Lung (tissue), 12 donors: ENCODE measurements around the gene OR6B3. TPM values are rescaled to one million over a fixed set of nuclear protein-coding genes. Genes with fewer than 3 reads are reported as not detected.

ENCODE experiments used
- ATAC-seq: fragments of 200-7000 bp; cut with Tn5 transposase; one replicate; pipeline ENCODE4 v1.9.1; 2020; ENCODE audit warnings: moderate number of reproducible peaks; ENCODE audit not compliant: insufficient read depth, low FRiP score
- DNase-seq, 3 donors: peaks; one replicate each; pipeline ENCODE4 v3.0.0-alpha.2; 2013 to 2017
- H3K27ac ChIP-seq, 2 donors: one replicate each; pipeline ENCODE4 v1.5.1; 2013; ENCODE audit warnings: mild to moderate bottlenecking in 2 of 2, moderate library complexity in 2 of 2, control low read depth in 1 of 2, inconsistent platforms in 1 of 2, low read depth in 1 of 2, low read length in 1 of 2
- H3K27me3 ChIP-seq, 3 donors: one replicate each; pipeline ENCODE4 v1.5.1; 2013; ENCODE audit warnings: low read length in 2 of 3; ENCODE audit not compliant: control insufficient read depth in 3 of 3, insufficient read depth in 3 of 3
- H3K36me3 ChIP-seq, 4 donors: one replicate each; pipeline ENCODE4 v1.5.1; 2013; ENCODE audit warnings: low read length in 4 of 4, mild to moderate bottlenecking in 1 of 4, moderate library complexity in 1 of 4; ENCODE audit not compliant: control insufficient read depth in 4 of 4, insufficient read depth in 4 of 4
- H3K4me1 ChIP-seq, 5 donors: one replicate each; pipeline ENCODE4 v1.5.1; 2013; ENCODE audit warnings: low read length in 5 of 5, mild to moderate bottlenecking in 2 of 5, moderate library complexity in 1 of 5; ENCODE audit not compliant: control insufficient read depth in 5 of 5, insufficient read depth in 5 of 5
- H3K4me3 ChIP-seq: one replicate; pipeline ENCODE4 v1.5.1; 2013; ENCODE audit warnings: mild to moderate bottlenecking, control low read depth, moderate library complexity
- H3K9ac ChIP-seq, 2 donors: one replicate each; pipeline ENCODE4 v1.5.1; 2013; ENCODE audit warnings: low read length in 2 of 2, control low read depth in 1 of 2; ENCODE audit not compliant: insufficient read depth in 1 of 2
- H3K9me3 ChIP-seq, 4 donors: one replicate each; pipeline ENCODE4 v1.5.1; 2013; ENCODE audit warnings: low read length in 3 of 4, mild to moderate bottlenecking in 1 of 4, moderate library complexity in 1 of 4; ENCODE audit not compliant: control insufficient read depth in 4 of 4, insufficient read depth in 3 of 4
- WGBS, 2 donors: extraction: QIAGEN DNeasy Blood & Tissue Kit; methylation state at CpG; one replicate each; pipeline ENCODE4 v1.1.7; 2013; 5-methylcytosine and 5-hydroxymethylcytosine counted together
- polyA plus RNA-seq, 2 donors: library from polyadenylated mRNA; stranded (reverse); fragments of 200-250 nt; gene quantifications; one replicate each; pipeline ENCODE4 v1.2.1, GENCODE V29; 2013
- total RNA-seq, 2 donors: library from RNA; depleted of rRNA in 1 of 2; stranded (reverse); fragments of >200 nt in 1 of 2; gene quantifications; one replicate each; pipeline ENCODE4 v1.2.1, GENCODE V29; 2014 to 2021
- TF ChIP-seq, protein P1 (sequence below): IDR thresholded peaks from 2 replicates; pipeline ENCODE4 v1.5.1; 2012; ENCODE audit warnings: mild to moderate bottlenecking; ENCODE audit errors: control extremely low read depth, extremely low read depth
- donor health status: control.
- donor health status: control.
- donor health status: Bipolar disorder and iron deficiency.
- donor health status: healthy.
- donor health status: DM: yes; HTN: yes; CAD: no.

The OR6B3 gene
- total and polyA plus RNA-seq, 4 donors: not detected

DNA sequence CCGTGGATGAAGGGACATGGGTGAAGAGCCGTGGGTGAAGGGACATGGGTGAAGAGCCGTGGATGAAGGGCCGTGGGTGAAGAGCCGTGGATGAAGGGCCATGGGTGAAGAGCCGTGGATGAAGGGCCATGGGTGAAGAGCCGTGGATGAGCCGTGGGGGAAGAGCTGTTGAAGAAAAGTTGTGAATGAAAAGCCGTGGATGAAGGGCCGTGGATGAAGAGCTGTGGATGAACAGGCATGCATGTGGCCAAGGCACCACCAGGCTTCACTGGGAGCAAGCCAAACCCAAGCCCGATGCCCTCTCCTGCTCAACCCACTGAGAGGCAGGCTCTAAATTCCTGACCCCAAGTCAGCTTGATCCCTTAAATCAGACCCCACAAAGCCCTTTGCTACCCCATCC is 10.6 kb downstream of the OR6B3 start:
- Histone ChIP-seq H3K27ac (no peak overlapping the region), H3K9me3 (no peaks in the 10 kb centered on the region), H3K4me3 (no peak overlapping the region), H3K9ac (no peak overlapping the region), H3K36me3 (no peaks in the 10 kb centered on the region), H3K4me1 (no peaks in the 10 kb centered on the region), H3K27me3 (peaks cover 3 to 17% (median 4%) of the 10 kb centered on the region in 3 donors)
- DNase-seq (no peak), ATAC-seq (no peak)
- WGBS, 2 donors: 82 to 83% methylated on average over 11 of the region's 11 CpGs
- TF ChIP-seq, protein P1, sequence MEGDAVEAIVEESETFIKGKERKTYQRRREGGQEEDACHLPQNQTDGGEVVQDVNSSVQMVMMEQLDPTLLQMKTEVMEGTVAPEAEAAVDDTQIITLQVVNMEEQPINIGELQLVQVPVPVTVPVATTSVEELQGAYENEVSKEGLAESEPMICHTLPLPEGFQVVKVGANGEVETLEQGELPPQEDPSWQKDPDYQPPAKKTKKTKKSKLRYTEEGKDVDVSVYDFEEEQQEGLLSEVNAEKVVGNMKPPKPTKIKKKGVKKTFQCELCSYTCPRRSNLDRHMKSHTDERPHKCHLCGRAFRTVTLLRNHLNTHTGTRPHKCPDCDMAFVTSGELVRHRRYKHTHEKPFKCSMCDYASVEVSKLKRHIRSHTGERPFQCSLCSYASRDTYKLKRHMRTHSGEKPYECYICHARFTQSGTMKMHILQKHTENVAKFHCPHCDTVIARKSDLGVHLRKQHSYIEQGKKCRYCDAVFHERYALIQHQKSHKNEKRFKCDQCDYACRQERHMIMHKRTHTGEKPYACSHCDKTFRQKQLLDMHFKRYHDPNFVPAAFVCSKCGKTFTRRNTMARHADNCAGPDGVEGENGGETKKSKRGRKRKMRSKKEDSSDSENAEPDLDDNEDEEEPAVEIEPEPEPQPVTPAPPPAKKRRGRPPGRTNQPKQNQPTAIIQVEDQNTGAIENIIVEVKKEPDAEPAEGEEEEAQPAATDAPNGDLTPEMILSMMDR: no peak

DNA sequence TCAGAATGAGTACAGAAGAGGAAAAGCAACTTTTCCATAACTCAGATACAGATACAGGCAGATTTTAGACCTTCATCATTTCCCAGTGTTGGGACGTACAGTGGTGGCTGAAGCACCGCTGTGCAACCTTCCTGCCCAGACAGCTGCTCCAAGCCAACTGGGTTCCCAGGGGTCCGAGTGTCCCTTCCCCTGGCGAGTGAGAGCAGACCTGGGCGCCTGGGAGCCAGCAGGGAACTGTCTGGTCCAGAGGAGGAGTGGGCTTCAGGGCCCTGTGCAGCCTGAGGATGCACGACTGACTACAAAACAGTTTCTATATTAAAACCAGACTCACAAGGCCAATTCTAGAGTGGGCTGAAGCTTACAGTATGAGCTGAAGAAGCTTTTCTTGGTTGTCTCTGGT is 12.0 kb downstream of the OR6B3 start:
- WGBS, 2 donors: 77 to 92% methylated on average over 6 of the region's 6 CpGs
- H3K27ac ChIP-seq: no peak overlapping the region
- DNase-seq (no peak), ATAC-seq (no peak)
- H3K36me3 ChIP-seq: no peaks in the 10 kb centered on the region
- no peak overlapping the region for H3K4me3 ChIP-seq
- TF ChIP-seq, protein P1: no peak
- peaks cover 3 to 10% (median 4%) of the 10 kb centered on the region in 3 donors for H3K27me3 ChIP-seq
- no peak overlapping the region for H3K9ac ChIP-seq
- H3K4me1 ChIP-seq: no peaks in the 10 kb centered on the region
- no peaks in the 10 kb centered on the region for H3K9me3 ChIP-seq

DNA sequence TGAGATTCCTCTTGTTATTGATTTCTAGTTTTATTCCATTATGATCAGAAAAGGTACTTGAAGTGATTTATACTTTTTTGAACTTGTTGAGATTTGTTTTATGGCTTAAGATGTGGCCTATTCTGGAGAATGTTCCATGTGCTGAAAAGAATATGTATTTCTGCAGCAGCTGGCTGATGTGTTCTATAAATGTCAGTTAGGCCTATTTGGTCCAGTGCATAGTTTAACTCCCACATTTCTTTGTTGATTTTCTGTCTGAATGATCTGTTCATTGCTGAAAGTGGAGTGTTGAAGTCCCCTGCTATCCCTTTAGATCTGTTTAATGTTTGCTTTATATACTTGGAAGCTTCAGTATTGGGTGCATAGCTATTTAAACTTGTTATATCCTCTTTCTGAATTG is 16.0 kb downstream of the OR6B3 start:
- TF ChIP-seq, protein P1: no peak
- Histone ChIP-seq H3K36me3 (no peaks in the 10 kb centered on the region), H3K27me3 (peaks cover 0 to 10% (median 4%) of the 10 kb centered on the region in 3 donors), H3K9me3 (no peaks in the 10 kb centered on the region), H3K9ac (no peak overlapping the region), H3K4me1 (no peaks in the 10 kb centered on the region), H3K4me3 (no peak overlapping the region), H3K27ac (no peak overlapping the region)
- ATAC-seq (no peak), DNase-seq (no peak)

DNA sequence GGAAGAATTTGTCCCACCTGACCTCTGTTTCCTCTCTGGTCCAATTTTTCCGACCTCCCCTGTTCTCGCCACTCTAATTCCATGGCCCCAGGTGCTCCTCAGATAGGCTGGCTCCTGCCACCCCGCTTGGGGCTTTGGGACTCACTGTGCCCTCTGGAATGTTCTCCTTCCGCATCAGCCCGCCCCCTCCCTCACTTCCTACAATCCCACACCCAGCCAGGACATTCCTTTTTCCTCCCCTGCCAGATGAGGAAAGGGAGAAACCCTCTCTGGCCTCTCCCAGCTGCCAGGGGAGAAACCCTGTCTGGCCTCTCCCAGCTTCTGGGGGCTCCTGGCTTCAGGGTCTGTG is 20.0 kb downstream of the OR6B3 start:
- Histone ChIP-seq H3K9ac (no peak overlapping the region), H3K27me3 (no peaks in the 10 kb centered on the region), H3K36me3 (no peaks in the 10 kb centered on the region), H3K4me3 (no peak overlapping the region), H3K27ac (no peak overlapping the region), H3K9me3 (no peaks in the 10 kb centered on the region), H3K4me1 (no peaks in the 10 kb centered on the region)
- ATAC-seq: no peak
- DNase-seq: no peak
- WGBS, 2 donors: 45 to 60% methylated on average over 5 of the region's 5 CpGs
- TF ChIP-seq, protein P1: no peak
